ENCODE data around the gene HDLBP. TPM values are rescaled to one million over a fixed set of nuclear protein-coding genes. Genes with fewer than 3 reads are reported as not detected.
"Not testable (repeated sequence)": the region's sequence is repeated elsewhere in the genome, so short reads cannot be mapped to it uniquely, and the experiment has no call there.

HDLBP gene
- total RNA-seq, 1 donor from 2014 or later, result 420 TPM

DNA sequence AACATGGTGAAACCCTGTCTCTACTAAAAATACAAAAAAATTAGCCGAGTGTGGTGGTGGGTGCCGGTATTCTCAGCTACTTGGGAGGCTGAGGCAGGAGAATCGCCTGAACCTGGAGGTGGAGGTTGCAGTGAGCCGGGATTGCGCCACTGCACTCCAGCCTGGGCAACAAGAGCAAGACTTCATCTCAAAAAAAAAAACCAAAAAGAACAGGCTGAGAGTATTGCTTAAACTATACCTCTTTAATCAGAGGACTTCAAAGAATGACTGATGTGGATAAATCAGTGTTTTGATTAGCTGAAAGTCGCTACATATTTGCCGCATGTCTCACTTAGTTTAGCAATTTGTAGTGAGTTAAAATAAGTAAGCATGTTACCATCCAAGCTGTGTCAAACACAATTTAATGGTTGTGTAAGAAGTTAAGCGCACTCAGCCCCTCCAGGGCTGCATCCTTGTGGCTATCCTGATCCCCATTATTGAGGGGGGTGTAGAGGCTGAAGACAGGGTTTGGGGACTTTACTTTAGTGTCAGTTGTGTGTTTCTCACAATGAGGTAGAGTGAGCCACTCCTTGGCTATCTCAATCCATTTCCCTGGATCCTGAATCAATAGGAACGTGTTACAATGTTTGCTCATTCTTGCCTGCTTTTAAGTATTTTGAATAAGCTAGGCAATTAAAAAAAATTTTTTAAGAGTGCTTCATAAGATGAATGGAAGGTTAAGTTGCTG lies 29.6 kb upstream of the HDLBP start:
- DNase-seq (no peak), ATAC-seq (no peak)
- intact Hi-C loops (cut with micrococcal nuclease), result no loop called here

DNA sequence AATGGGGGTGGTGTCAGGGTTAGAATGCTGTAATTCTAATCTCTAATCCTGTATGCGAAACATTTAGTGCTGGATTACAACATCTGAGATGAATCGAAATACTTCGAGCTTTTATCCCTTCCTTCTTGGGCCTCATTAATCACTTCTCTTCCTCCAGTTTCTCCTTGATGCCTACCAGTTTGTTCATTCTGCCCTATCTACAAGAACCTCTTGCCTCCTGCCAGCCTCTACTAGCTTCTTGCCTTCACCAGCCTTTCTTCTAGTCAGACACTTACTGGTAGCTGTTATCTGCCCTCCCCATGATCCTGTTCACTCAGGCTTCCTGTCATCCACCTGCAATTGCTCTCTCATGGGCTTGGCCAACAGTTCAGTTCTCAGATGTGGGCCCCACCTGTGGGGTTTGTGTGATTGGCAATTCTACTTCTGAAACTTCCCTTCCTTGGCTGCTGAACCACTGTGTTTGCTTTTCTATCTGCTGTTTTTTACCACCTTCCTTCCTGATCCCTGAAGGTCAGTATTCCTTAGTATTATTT lies 25.2 kb upstream of the HDLBP start:
- intact Hi-C loops (cut with micrococcal nuclease), result no loop called here

DNA sequence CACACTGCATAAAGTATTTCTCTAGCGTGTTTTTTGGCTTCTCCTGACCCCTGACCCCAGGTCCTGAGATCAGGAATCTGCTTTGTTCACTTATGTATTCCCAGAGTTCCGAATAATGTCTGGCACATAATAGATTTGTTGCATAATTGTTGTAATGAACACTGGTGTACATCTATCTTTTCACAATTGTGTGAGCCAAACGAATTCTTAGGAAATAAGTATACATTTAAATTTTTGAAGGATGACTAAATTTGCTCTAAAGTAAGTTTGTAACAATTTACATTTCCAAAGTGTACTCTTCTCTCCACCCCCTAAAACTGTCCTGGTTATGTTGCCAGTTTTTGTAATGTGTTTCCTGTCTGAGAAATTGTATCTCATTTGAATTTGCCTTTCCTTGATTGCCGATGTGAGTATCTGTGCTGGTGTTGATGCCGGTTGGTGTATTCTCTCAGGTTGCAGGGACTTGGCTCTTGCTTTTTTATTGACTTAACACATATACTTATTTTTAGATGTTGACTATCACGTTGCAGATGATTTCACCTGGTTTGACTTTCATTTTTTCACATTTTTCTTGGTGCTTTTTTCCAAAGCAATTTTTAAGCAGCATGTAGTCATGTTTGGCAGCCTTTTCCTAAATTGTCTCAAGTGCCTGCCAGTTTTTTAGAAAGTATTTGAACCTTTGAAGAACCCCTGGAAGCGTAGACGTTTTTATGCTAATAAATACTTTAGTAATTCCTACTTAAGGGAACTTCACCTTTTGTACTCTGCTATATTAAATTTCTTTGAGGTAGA lies 24.6 kb upstream of the HDLBP start:
- ATAC-seq (no peak), DNase-seq (no peak)
- intact Hi-C loops (cut with micrococcal nuclease), result no loop called here

More for the DNA sequence above, 25.2 kb upstream of the HDLBP start:
- no peak for ATAC-seq
- DNase-seq, result no peak

DNA sequence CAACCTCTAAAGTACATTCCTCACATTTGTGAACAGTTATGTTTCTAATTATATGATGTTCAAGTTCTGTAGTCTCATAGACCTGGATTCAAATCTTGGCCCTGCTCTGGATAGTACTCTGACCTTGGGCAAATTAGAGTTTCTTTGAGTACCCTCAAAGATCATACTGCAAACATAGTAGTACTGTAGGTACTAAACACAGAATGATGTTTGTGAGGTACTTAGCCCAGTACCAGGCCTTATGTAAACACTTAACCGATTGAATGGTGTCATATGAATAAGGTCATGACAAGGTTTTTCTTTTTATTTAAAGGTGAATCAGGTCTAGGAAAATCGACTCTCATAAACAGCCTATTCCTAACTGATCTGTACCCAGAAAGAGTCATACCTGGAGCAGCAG lies 19.3 kb upstream of the HDLBP start:
- ATAC-seq (no peak), DNase-seq (no peak)
- intact Hi-C loops (cut with micrococcal nuclease), result no loop called here

DNA sequence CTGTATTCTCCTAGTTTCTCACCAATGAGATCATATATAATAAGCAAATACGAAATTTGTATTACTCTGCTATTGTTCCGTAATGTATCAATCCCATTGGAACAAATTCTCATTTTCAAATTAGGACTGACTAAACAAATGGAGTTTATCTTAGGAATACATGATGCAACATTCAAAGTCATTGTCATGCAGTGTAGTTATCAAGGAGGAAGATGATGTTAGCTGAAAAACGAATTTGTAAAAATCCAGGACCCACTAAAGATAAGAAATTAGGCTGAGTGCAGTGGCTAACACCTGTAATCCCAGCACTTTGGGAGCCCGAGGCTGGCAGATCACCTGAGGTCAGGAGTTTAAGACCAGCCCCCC lies 15.1 kb upstream of the HDLBP start:
- ATAC-seq (no peak), DNase-seq (no peak)
- intact Hi-C loops (cut with micrococcal nuclease), result no loop called here

DNA sequence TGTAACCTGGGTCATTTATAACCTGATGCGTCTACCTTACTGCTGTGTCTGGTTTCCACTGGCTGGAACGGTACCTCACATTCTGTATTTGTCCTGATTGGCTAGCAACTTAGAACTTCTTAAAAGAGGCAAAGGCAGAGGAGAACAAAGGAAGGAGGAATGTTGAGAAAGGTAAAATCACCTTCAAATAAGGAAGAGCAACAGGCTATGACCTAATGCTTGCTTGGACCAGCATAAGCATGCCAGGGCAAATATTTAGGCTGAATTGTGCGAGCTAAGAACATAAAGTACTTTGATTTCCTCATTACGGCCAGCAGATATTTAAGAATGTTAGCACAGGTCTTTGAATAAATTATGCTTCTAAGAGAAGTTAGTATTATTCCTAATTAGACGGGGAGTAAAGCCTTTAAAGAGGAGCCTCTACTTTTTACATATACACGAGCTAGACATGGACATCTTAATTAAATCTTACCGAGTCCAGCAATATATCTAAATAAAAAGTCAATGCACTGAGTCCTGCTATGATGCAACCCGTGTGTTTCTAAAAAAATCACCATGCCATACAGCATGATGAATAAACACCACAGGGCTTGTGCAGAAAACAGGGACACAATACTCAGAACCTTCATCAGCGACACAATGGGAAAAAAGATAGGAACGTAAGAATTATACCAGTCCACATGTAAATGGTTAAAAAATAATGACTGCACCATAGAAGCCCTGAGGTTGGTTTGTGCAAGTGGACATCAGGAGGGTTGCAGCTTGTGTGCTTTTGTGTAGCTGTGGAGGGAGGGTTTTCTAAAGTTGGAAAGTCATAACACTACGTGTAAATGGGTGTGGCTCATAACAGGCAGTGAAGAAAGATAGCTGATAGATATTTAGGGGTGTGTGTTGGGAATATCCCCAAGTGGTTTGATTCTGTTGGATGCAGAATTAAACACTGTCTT lies 14.5 kb upstream of the HDLBP start:
- intact Hi-C loops (cut with micrococcal nuclease), result no loop called here
- ATAC-seq, result no peak
- no peak for DNase-seq

DNA sequence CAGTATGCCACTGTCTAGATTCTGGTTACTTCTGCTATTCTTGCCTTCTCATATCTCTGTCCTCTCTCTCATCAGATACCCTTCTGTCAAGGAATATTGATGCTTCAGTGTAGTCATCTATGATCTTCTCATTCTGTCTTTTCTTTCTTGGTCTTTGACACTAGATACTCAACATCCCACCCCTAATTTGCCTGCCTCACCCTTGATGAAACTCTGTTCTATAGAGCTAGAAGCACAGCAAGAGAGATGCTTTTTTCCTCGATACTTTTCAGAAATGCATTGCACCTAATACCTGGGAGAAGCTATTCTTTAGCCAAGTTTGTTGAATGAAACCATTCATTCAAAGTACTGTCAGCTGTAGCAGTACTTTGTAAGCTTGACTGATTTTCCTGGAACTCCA lies 9.8 kb upstream of the HDLBP start:
- no peak for ATAC-seq
- intact Hi-C loops (cut with micrococcal nuclease), result no loop called here
- DNase-seq, result no peak

DNA sequence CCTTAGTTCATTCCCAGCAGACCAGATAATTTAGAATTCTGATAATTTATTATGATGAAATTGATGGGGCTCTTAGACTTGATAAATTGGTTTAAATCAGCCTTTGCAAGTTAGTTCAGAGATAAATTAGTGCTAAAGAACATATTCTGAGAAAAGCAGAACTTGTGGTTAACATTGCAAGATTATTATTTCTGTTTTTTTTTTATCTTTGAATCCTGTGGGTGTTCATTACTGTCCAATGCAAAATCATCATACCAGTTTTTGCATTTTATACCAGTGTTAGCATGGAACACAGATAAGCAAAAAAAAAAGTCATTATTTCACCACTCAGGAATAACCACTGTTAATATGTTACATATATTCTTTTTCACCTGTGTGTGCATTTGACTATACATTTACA lies 9.3 kb upstream of the HDLBP start:
- intact Hi-C loops (cut with micrococcal nuclease), result no loop called here
- DNase-seq (no peak), ATAC-seq (no peak)

DNA sequence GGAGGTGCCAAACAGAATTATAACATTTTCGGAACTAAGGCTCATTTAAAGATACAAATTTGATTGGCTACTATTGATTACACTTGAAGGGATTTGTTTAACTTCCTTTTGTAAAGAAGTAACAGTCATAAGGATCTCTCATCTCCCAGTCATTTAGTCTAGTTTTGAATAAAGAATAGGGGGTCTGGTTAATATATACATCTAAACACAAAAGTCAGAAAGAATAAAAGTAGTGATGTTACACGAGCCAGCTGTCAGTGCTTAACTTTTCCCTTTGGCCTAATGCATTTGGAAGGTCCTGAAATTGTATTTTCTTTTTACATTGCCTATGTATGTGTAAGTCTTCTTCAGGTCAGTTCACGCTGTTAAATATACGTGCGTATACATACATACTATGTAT lies 8.3 kb upstream of the HDLBP start:
- intact Hi-C loops (cut with micrococcal nuclease), result no loop called here
- no peak for ATAC-seq
- no peak for DNase-seq

DNA sequence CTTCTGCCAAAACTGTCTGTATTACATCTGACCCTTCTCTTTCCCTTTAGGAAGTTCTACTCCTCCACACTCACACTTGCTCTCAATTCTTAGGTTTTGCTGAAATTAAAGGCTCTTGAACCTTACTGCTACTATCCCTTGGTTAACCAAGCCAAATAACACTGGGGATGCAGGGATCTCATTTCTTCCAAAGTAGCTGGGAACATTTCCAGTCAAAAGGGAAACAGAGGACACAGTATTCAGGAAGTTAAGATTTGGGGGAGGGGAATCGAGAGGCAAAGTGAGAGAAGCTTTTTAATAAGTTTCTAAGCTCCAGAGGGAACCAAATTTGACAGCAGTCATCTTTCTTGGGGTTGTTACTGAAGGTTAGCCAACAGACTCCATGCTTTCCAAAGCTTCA lies 6.4 kb upstream of the HDLBP start:
- intact Hi-C loops (cut with micrococcal nuclease), result no loop called here
- no peak for ATAC-seq

DNA sequence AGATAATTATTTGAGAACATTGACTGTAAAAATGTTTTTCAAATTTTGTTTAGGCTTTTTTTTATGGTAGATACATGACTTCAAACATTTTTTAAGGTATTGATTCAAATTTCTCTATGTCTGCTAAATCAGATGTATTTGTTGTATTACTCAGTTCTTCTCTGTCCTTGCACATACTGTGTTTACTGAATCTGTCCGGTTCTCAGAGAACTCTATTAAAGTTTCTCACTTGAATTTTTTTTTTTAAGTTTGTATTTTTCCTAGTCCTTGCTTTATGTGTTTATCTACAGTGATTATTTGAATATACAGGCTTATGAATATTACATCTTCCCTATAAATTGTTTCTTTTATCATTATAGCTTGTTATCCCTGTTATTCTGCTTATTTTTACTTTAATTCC lies 5.6 kb upstream of the HDLBP start:
- ATAC-seq, result no peak
- intact Hi-C loops (cut with micrococcal nuclease), result no loop called here

More for the DNA sequence above, 6.4 kb upstream of the HDLBP start:
- DNase-seq, result no peak

DNA sequence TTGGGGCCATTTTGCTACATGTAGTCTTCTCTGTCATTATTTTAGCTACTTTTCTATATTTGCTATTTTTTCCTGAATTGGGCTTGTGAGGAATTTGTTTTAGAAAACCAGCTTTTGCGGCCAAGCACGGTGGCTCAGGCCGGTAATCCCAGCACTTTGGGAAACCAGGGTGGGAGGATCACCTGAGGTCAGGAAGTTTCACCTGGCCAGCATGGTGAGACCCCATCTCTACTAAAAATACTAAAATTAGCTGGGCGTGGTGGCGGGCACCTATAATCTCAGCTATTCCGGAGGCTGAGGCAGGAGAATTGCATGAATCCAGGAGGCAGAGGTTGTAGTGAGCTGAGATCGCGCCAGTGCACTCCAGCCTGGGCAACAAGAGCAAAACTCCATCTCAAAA lies 4.9 kb upstream of the HDLBP start:
- DNase-seq (no peak), ATAC-seq (no peak)
- intact Hi-C loops (cut with micrococcal nuclease), result no loop called here

More for the DNA sequence above, 5.6 kb upstream of the HDLBP start:
- DNase-seq, result no peak

DNA sequence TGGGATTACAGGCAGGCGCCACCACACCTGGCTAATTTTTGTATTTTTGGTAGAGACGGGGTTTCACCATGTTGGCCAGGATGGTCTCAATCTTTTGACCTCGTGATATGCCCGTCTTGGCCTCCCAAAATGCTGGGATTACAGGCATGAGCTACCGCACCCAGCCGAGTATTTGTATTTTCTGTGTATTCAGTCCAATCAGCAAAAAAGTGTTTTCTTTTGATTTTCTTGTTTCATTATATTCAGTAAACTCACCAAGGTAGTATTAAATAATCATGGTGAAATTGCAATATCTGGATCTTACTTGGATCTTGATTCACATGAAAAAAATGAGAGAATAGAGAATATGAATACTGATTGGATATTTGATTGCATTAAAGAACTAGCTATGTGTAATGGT lies 3.4 kb upstream of the HDLBP start:
- DNase-seq, ATAC-seq: not testable (repeated sequence)
- intact Hi-C loops (cut with micrococcal nuclease), result loop anchor here (5.0 kb wide), 1 partner anchor 33 kb away; no protein-coding TSS in a partner anchor

DNA sequence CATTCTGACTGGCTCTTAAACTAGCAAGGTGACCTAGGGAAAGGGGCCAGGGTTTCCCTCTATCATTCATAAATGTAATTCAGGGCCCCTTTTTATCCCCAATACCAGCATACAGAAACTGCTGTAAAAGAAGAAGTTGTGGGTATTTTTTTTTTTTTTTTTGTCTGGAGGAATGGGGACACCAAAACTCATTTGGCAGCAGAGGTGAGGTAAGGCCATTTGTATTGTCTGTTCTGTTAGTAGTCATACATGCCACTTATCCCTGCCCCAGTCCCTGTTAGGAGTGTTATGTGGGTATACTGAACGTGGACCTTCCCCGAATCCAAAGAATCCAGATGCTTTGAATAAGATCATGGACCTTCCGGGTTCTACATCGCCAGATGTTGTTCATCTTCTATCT lies 1.9 kb upstream of the HDLBP start:
- intact Hi-C loops (cut with micrococcal nuclease), result loop anchor here (5.0 kb wide), 1 partner anchor 35 kb away; no protein-coding TSS in a partner anchor
- DNase-seq (no peak), ATAC-seq (no peak)

DNA sequence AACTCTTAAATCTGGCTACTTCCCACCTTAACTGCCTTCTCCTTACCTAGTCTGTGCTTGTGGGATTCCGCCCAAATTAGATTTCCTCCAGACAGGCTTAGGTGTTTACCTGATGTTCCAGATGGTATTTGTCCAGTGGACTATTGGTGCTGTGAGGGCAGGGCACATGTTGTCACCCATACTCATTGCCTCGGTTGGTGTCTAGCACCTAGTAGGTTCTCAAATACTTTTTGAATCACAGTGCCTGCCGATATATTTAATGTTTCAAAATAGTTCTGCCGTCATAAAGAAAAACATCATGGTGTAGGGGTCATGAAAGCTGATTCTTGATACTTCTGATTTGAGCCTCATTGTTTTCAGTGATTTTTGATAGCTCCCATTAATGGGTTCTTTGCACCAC lies 1.4 kb upstream of the HDLBP start:
- intact Hi-C loops (cut with micrococcal nuclease), result loop anchor here (5.0 kb wide), 1 partner anchor 35 kb away; no protein-coding TSS in a partner anchor
- no peak for DNase-seq
- no peak for ATAC-seq

DNA sequence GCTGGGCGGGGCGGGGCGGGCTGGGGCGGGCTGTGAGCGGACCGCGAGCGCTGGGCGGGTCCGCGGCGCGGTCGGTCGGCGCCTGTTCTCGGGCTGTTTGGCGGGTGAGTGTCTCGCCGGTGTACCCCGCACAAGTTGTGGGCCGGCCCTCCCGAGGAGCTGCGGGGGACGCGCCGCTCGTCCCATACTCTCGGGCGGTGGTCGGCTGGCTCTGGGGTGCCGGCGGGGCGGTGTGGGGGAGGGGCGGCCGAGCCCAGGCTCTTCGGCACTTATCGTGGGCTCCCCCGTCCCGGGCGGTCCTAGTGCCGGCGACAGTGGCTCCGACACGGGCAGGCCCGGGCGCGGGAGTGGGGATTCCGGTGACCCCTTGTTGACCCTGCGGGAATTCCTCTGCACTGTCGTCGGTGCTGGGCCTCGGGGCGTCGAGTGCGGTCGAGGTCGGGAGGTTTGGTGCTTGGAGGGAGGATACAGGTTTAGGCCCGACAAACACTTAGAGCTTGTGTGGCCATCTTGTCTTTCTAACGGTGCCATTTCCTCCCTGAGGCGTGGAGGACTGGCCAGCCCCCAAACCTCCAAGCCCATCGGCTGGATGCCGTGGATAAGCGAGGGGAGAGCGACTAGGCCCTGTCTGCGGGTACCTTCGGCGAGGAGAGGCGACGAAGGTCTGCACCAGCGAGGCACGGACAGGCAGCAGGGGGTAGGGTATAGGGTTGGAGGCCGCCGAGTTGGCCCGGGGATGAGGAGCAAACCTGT lies 583 bp upstream of the HDLBP start, which contains the start of gene SEPTIN2:
Gene SEPTIN2, plus strand, starts transcription at position 47 of the 753 bp plus-strand sequence. CDS start 8,308 bp downstream, outside the sequence.
- ATAC-seq (peak; percentile 56), DNase-seq (no peak)
- intact Hi-C loops (cut with micrococcal nuclease), result loop anchor here (5.0 kb wide), 1 partner anchor 36 kb away; no protein-coding TSS in a partner anchor

DNA sequence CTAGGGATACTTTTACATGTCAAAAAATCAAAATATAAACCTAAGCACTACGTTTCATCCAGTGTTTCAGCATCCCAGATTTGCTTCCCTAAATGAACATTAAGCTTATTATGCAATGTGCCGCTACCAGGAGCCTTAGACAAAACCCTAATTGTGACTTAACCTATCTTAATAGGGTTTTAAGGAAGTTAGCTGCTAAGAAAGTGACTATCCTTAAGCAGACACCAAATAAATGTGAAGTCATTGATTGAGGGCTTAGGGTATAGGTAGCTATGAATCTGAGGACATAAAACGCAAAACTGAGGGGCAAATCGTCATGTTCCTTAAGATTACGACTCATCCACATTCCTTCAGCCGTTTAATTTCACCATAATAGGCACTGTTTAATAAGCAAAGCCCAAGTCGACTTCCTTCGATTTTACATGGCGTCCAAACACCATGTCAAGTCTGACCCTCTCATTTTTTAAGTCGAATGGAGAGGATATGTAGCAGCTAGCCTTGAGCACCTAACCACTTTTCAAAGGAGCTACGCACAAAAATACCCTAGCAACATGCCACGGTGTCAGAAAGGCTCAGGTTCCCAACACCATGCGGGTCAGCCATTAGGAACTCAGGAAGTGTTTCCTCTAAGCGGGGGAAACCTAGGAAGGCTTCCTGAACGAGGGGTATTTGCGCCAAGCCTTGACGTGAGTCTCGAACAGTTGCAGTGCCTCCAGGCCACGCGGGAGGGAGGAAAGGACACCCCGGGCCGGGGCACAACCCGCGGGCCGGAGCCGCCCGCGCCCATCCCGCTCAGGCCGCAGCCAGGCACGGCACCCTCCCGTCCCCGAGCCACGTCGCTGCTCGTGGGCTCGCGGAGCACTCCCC lies 1.0 kb downstream of the HDLBP start:
- ATAC-seq (no peak), DNase-seq (no peak)
- intact Hi-C loops (cut with micrococcal nuclease), result loop anchor here (5.0 kb wide), 1 partner anchor 38 kb away; no protein-coding TSS in a partner anchor
